Measurements from ENCODE around the gene HS1BP3.

- TF ChIP-seq EZH2 (IDR thresholded peaks at IDR 0.05) (no peak), CTCF (IDR thresholded peaks at IDR 0.05) (no peak)
Observed at GRCh38 chr2:20657522-20658235, 6.8 kb upstream of the HS1BP3 start.

Data from neural progenitor cell (in vitro differentiated cells).